Tibial nerve (tissue), 4 donors: ENCODE measurements around the gene PDF. TPM values are rescaled to one million over a fixed set of nuclear protein-coding genes. Genes with fewer than 3 reads are reported as not detected.

Experiments used
- DNase-seq, 2 donors: peaks; one replicate each; pipeline ENCODE4 v3.0.0-alpha.2; 2019; ENCODE audit warnings: low spot score in 2 of 2
- H3K27ac ChIP-seq, 4 donors: fragments of 200-600 bp; sonication (generic) in 3 of 4; one replicate each; pipeline ENCODE4 v1.5.1; 2017 to 2019; ENCODE audit warnings: mild to moderate bottlenecking in 1 of 4
- H3K27me3 ChIP-seq, 2 donors: fragments of 200-600 bp; sonication (generic) in 1 of 2; one replicate each; pipeline versions ENCODE4 v1.5.1 to v1.6.0; 2017 to 2019
- H3K36me3 ChIP-seq, 3 donors: fragments of 200-600 bp; sonication (generic); one replicate each; pipeline ENCODE4 v1.5.1; 2018 to 2019
- H3K4me1 ChIP-seq, 4 donors: fragments of 200-600 bp; sonication (generic) in 3 of 4; one replicate each; pipeline ENCODE4 v1.5.1; 2017 to 2019
- H3K4me3 ChIP-seq, 4 donors: fragments of 200-600 bp; sonication (generic) in 3 of 4; one replicate each; pipeline ENCODE4 v1.5.1; 2017 to 2019; ENCODE audit warnings: mild to moderate bottlenecking in 1 of 4, moderate library complexity in 1 of 4
- H3K9me3 ChIP-seq, 4 donors: fragments of 200-600 bp; sonication (generic) in 3 of 4; one replicate each; pipeline ENCODE4 v1.5.1; 2017 to 2019
- EP300 ChIP-seq, 2 donors: sonication (generic); formaldehyde crosslinking; IDR thresholded peaks; one replicate each; pipeline ENCODE4 v1.6.1; 2017; ENCODE audit warnings: antibody characterized with exemption in 2 of 2, mild to moderate bottlenecking in 1 of 2
- POLR2A ChIP-seq, 2 donors: fragments of 450-650 bp; IDR thresholded peaks; one replicate each; pipeline ENCODE4 v1.6.1; 2017; ENCODE audit warnings: antibody characterized with exemption in 2 of 2, mild to moderate bottlenecking in 2 of 2, moderate library complexity in 2 of 2
- WGBS, 2 donors: methylation state at CpG; one replicate each; pipeline ENCODE4 v1.1.5; 2018; 5-methylcytosine and 5-hydroxymethylcytosine counted together
- total RNA-seq, 4 donors: library from RNA; depleted of rRNA; stranded (reverse); fragments of >200 nt; gene quantifications; one replicate each; pipeline ENCODE4 v1.1.0, GENCODE V29; 2016
- TF ChIP-seq, protein P1 (sequence below), 5 experiments: fragments of 200-600 bp in 3 of 5; fragments of 450-650 bp in 2 of 5; sonication (generic) in 3 of 5; IDR thresholded peaks; one replicate each; pipeline ENCODE4 v1.5.1; 2016 to 2019; ENCODE audit warnings: antibody characterized with exemption in 5 of 5, mild to moderate bottlenecking in 3 of 5, moderate library complexity in 2 of 5

PDF gene, protein sequence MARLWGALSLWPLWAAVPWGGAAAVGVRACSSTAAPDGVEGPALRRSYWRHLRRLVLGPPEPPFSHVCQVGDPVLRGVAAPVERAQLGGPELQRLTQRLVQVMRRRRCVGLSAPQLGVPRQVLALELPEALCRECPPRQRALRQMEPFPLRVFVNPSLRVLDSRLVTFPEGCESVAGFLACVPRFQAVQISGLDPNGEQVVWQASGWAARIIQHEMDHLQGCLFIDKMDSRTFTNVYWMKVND
- 10 to 100 TPM in 3 of 4 donors, 1 to 10 TPM in 1; 6.8 to 20.7 (median 15.8) TPM for total RNA-seq

- Histone ChIP-seq H3K27ac (peak within 1 kb of the TSS; percentile 75 to 95 (median 90)), H3K9me3 (no peaks in the 10 kb centered on the region), H3K36me3 (peaks cover 0 to 73% (median 13%) of the 10 kb centered on the region in 3 donors), H3K27me3 (no peaks in the 10 kb centered on the region), H3K4me1 (peaks cover 7 to 65% (median 17%) of the 10 kb centered on the region in 4 donors), H3K4me3 (peak within 1 kb of the TSS; percentile 52 to 90 (median 86))
- 0 to 1% methylated on average over 8 to 32 of the region's 93 CpGs for WGBS, 2 donors
- TF ChIP-seq POLR2A (IDR thresholded peaks at IDR 0.05) = peak; percentile 50 to 57
- peak; percentile 57 to 92 for TF ChIP-seq EP300 (IDR thresholded peaks at IDR 0.05)
- TF ChIP-seq, protein P1, sequence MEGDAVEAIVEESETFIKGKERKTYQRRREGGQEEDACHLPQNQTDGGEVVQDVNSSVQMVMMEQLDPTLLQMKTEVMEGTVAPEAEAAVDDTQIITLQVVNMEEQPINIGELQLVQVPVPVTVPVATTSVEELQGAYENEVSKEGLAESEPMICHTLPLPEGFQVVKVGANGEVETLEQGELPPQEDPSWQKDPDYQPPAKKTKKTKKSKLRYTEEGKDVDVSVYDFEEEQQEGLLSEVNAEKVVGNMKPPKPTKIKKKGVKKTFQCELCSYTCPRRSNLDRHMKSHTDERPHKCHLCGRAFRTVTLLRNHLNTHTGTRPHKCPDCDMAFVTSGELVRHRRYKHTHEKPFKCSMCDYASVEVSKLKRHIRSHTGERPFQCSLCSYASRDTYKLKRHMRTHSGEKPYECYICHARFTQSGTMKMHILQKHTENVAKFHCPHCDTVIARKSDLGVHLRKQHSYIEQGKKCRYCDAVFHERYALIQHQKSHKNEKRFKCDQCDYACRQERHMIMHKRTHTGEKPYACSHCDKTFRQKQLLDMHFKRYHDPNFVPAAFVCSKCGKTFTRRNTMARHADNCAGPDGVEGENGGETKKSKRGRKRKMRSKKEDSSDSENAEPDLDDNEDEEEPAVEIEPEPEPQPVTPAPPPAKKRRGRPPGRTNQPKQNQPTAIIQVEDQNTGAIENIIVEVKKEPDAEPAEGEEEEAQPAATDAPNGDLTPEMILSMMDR (IDR thresholded peaks at IDR 0.05) = peak in 2 of 5 experiments; percentile 16 to 52
- DNase-seq = peak; percentile 83 to 87
These were observed at the start of gene PDF for GRCh38 chr16:69330286-69331109. Gene PDF, minus strand, starts transcription at chr16:69330588. Its CDS starts 18 bp downstream, at chr16:69330570.

DNA sequence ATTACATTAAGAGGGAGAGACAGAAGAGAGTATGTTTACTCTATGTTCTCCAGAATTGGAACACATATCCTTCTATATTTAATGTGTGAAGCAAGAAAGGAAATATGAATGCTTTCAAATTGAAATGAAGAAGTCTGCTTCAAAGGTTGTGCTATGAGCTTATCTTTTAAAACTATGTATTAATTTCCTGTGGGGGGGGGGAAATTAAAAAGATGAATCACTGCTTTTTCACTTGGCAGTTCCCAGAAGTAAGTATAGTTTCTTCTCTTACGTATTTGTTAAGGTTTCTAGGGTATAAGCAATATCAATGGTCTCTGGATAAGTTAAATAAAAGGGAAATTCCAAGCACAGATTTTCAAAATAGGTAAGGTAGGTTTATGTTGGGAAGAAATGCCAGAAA, 48.4 kb upstream of the PDF start:
- H3K36me3 ChIP-seq = peaks cover 2 to 69% (median 2%) of the 10 kb centered on the region in 3 donors
- WGBS, 2 donors = 83 to 84% methylated on average over 1 of the region's 1 CpG

GRCh38 chr16:69378036-69378435, 47.6 kb upstream of the PDF start:
- WGBS, 2 donors = 79 to 80% methylated on average over 1 of the region's 1 CpG
- H3K4me1 ChIP-seq = peaks cover 0 to 4% (median 0%) of the 10 kb centered on the region in 4 donors
- no peak overlapping the region for H3K27ac ChIP-seq
- DNase-seq = no peak
- no peaks in the 10 kb centered on the region for H3K9me3 ChIP-seq
- H3K27me3 ChIP-seq = no peaks in the 10 kb centered on the region
- no peak overlapping the region for H3K4me3 ChIP-seq
- H3K36me3 ChIP-seq = peaks cover 2 to 69% (median 2%) of the 10 kb centered on the region in 3 donors
- no peak for TF ChIP-seq POLR2A (IDR thresholded peaks at IDR 0.05)
- TF ChIP-seq, protein P1 (IDR thresholded peaks at IDR 0.05) = no peak
- no peak for TF ChIP-seq EP300 (IDR thresholded peaks at IDR 0.05)

More for the DNA sequence above, 48.4 kb upstream of the PDF start:
- TF ChIP-seq EP300 (IDR thresholded peaks at IDR 0.05) (no peak), POLR2A (IDR thresholded peaks at IDR 0.05) (no peak)
- TF ChIP-seq, protein P1 (IDR thresholded peaks at IDR 0.05) = no peak
- Histone ChIP-seq H3K4me1 (peaks cover 0 to 3% (median 0%) of the 10 kb centered on the region in 4 donors), H3K27me3 (no peaks in the 10 kb centered on the region), H3K9me3 (no peaks in the 10 kb centered on the region), H3K4me3 (no peak overlapping the region), H3K27ac (no peak overlapping the region)
- no peak for DNase-seq

- Histone ChIP-seq H3K27ac (no peak overlapping the region), H3K27me3 (no peaks in the 10 kb centered on the region), H3K9me3 (no peaks in the 10 kb centered on the region), H3K36me3 (peaks cover 0 to 65% (median 2%) of the 10 kb centered on the region in 3 donors), H3K4me1 (peaks cover 0 to 4% (median 0%) of the 10 kb centered on the region in 4 donors), H3K4me3 (no peak overlapping the region)
- no peak for TF ChIP-seq EP300 (IDR thresholded peaks at IDR 0.05)
- no peak for TF ChIP-seq POLR2A (IDR thresholded peaks at IDR 0.05)
- TF ChIP-seq, protein P1 (IDR thresholded peaks at IDR 0.05) = no peak
- WGBS, 2 donors = 92 to 93% methylated on average over 10 of the region's 10 CpGs
- DNase-seq = no peak
These were observed 46.1 kb upstream of the PDF start for GRCh38 chr16:69376393-69377059.
